Measurements from ENCODE around the gene TSPEAR.
"Not testable (repeated sequence)": the region's sequence is repeated elsewhere in the genome, so short reads cannot be mapped to it uniquely, and the experiment has no call there.

The TSPEAR gene

GRCh38 chr21:44681152-44681551 lies 30.2 kb downstream of the TSPEAR start:
- no peak for DNase-seq

GRCh38 chr21:44677881-44678280 lies 33.5 kb downstream of the TSPEAR start:
- no peak for DNase-seq

DNA sequence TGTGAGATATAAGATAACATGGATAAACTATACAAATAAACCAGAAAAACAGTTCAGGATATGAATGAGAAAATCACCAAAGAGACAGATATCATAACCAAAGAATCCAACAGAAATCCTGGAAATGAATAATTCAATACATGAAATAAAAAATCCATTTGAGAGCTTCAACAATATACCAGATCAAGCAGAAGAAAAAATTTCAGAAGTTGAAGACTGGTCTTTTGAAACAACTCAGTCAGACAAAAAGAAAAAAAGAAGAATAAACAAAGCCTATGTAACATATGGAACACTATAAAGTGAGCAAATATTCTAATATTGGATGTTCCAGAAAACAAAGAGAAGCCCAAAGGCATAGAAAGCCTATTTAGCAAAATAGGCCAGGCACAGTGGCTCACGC lies 39.5 kb downstream of the TSPEAR start:
- no peak for DNase-seq

GRCh38 chr21:44670642-44671432 lies 40.5 kb downstream of the TSPEAR start:
- DNase-seq, result no peak

DNA sequence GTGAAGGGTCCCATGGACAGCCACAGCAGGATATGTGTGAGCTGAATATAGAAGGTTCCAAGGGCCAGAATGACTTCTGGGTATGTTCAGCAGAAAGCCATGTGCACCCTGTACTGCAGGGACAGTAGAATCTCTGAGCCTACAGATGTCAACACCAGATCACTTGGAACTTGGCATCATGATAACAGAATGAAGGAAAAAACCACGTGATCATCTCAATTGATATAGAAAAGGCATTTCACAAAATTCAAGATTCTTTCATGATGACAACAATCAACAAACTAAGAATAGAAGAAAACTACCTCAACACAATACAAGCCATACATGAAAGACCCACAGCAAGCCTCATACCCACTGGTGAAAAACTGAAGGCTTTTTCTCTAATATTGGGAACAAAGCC lies 43.8 kb downstream of the TSPEAR start:
- no peak for DNase-seq

- no peak for DNase-seq
Measured at GRCh38 chr21:44666401-44667320, 44.7 kb downstream of the TSPEAR start, which contains the start of gene KRTAP12-2. Gene KRTAP12-2 (minus strand): TSS chr21:44666927. CDS start chr21:44666886, 41 bp downstream.

- no peak for DNase-seq
Measured at GRCh38 chr21:44664691-44665090, 46.7 kb downstream of the TSPEAR start.

DNA sequence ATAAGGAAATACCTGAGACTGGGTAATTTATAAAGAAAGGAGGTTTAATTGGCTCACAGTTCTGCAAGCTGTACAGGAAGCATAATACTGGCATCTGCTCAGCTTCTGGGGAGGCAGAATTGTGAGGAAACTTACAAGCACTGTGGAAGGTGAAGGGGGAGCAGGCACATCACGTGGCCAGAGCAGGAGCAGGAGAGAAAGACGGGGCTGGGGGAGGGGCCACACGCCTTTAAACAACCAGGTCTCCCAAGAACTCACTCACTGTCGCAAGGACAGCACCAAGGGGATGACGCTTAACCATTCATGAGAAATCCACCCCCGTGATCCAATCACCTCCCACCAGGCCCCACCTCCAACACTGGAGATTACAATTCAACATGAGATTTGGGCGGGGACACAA lies 49.8 kb downstream of the TSPEAR start:
- not testable (repeated sequence) for DNase-seq

DNA sequence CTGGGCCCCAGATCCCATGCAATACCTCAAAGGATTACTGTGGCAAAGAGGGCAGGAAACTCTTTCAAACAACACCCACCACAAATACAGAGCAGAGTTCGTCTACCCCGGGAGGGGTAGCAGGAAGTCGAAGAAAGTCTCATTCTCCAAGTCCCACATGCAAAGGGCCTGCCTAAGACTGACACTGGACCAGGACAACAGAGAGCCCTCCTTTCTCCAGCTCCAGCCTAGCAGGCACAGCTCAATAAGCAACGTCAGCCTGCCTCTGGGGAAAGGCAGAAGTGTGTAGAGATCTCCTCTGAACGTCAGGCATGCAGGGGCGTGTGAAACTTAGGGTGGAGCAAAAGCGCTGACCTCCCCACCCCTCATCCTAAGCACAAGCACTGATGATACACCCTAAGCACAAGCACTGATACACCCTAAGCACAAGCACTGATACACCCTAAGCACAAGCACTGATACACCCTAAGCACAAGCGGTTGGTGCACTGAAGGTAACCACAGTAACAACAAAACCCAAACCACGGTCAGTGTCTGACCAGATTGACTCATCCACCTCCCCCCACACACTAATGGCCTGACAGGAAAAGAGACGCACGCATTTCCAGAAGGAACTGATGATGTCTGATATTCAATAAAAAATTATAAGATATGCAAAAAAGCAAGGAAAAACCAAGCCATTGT lies 52.3 kb downstream of the TSPEAR start:
- DNase-seq, result peak; percentile 40

DNA sequence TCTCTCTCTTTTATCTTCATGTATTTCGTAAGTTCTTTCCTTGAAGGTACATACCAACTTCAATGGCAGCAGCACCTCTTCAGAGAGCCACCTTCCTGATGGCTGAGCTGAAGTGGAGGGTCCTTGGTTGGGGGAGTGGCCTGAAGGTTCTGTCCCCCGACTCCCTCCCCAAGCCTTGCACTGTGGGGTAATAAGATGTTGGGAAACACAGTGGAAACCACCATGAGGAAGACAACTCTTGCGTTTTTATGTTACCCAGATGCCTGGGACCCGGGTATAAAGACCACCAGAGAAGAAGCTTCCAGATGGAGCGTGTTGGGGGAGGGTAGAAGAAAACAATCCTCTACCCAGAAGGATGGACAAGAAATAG lies 52.8 kb downstream of the TSPEAR start:
- DNase-seq, result no peak

- peak; percentile 61 for DNase-seq
Measured at GRCh38 chr21:44657635-44658540, 53.5 kb downstream of the TSPEAR start, which contains the start of gene KRTAP12-3. Gene KRTAP12-3 (plus strand): TSS chr21:44657932. CDS start chr21:44657980, 48 bp downstream.

- no peak for DNase-seq
Measured at GRCh38 chr21:44656868-44657267, 54.5 kb downstream of the TSPEAR start.

DNA sequence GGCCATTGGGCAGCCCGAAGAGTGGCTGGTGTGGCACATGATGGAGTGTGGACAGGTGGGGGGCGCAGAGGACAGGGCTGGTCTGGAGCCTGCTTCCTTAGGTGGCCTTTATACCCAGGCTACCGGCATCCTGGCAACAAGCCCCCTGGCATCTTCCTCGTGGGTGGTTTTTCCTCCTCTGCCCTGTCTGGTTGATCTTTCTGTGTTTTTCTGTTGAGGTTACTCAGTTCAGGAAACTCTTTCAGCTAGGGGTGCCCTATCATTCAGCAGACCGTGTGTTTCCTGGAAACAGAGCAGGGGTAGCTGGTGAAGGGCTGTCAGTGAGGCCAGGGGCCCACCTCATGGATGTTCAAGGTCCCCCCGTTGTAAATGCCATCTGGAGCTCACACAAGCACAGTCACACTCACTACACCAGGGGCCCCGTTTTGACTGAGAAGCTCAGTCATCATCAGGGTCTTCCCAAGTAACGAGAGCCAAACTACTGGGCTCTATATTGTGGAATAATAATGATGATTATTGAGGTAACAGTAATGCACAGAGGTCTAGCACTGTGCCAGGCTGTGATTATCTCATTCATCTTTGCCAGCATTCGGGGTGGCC lies 56.7 kb downstream of the TSPEAR start, which contains the start of gene KRTAP12-4:
KRTAP12-4 (minus strand) TSS at position 84 of the 600 bp plus-strand sequence; CDS start at position 39, 45 bp downstream.
- no peak for DNase-seq

- peak; percentile 68 for DNase-seq
Measured at GRCh38 chr21:44653656-44654575, 57.5 kb downstream of the TSPEAR start.

DNA sequence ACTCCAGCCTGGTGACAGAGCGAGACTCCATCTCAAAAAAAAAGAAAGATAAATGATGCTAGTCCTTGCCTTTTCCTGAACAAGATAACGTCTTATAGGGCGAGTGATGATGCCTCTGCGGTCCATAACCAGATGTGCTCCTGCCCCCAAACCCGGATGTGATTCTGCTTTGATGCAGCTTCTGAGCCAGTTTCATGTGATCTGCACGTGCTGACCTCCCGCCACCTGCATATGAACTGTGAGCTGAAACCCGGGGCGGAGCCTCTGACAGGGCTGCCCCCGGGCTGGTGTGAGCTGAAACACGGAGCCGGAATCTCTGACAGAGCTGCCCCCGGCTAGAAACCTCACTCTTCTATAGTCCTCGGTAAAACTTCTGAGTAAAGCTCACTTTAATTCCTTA lies 58.2 kb downstream of the TSPEAR start:
- DNase-seq, result no peak

- DNase-seq, result no peak
Measured at GRCh38 chr21:44650973-44651675, 60.2 kb downstream of the TSPEAR start.

DNA sequence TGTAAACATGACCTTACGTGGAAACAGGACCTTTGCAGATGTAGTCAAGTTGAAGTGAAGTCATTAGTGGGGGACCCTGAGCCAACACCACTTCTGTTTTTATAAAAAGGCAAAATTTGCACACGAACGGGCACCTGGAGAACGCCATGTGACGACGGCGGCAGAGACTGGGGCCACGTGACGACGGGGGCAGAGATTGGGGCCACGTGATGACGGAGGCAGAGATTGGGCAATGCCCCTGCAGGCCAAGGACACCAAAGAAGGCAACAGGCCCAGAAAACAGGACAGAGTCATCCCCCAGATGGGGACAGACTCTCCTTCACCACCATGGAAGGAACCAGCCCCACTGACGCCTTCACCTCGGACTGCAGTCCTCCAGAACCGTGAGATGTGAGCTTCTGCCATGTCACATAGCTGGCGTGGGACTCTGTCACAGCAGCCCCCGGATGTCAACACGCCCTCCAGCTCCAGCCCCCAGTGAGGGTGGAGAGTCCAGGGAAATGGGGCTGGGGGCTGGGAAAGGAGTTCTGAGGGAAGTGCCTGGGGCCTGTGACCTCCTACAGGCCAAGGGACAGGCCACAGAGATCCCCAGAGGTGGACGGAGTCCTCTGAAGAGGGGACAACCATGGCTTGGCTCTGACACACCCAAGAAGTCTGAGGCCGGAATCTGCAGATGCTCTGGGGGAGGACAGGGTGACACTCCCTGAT lies 61.0 kb downstream of the TSPEAR start:
- no peak for DNase-seq

DNA sequence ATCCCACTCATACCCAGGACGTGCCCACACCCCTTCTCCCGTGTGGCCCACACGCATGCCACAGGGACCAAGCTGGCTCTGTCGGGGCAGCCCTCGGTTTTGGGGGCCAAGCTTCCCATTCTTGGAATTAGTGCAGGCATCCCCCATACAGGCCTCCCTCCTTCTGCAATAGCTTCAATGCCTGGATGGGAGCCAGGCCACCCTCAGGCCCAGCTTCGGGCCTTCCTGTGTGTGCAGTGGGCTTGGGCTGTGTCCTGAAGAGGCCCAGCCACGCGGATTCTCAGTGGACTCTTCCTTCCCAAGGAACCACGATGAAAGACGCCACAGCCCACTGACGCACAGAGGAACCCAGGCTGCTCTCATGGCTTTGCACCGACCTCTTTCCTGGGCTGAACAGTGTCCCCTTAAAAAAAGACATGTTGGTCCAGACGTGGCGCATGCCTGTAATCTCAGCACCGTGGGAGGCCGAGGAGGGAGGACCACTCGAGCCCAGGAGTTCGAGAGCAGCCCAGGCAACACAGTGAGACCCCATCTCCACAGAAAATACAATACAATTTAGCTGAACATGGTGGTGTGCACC lies 61.8 kb downstream of the TSPEAR start:
- no peak for DNase-seq

All from CD4-positive, alpha-beta T cell treated with Interleukin-17A for 4 hours (primary cell).